AG04450 (cell line): ENCODE data around the gene AGXT. TPM values are rescaled to one million over a fixed set of nuclear protein-coding genes. Genes with fewer than 3 reads are reported as not detected.

Experiments used
- CTCF ChIA-PET: fragments of 300-600, 350-600 bp; formaldehyde crosslinking; extraction: SDS; loops from one replicate; lab custom pipeline; 2022; ENCODE audit warnings: antibody characterized with exemption, inconsistent platforms; lab: Charles Lee
- POLR2A ChIA-PET: fragments of 350-600 bp; formaldehyde crosslinking; extraction: SDS; loops from one replicate; lab custom pipeline; 2021; ENCODE audit warnings: antibody characterized with exemption, inconsistent platforms; lab: Yijun Ruan, JAX
- DNase-seq: peaks from one replicate; pipeline ENCODE4 v3.0.0-alpha.2; 2011; ENCODE audit warnings: low read depth, low spot score
- H3K27ac ChIP-seq: one replicate; pipeline ENCODE4 v1.5.1; 2012; ENCODE audit warnings: low read depth, low read length, control low read depth
- H3K27me3 ChIP-seq: one replicate; pipeline ENCODE4 v1.6.0; 2012; ENCODE audit warnings: low read length; ENCODE audit not compliant: control insufficient read depth, insufficient read depth
- H3K4me3 ChIP-seq: 2 replicates; pipeline ENCODE4 v1.5.1; 2011; ENCODE audit warnings: mild to moderate bottlenecking, low read depth, low read length, control low read depth
- H3K9me3 ChIP-seq: 2 replicates; pipeline ENCODE4 v1.5.1; 2012; ENCODE audit warnings: low read length; ENCODE audit not compliant: control insufficient read depth, insufficient read depth
- polyA plus RNA-seq: library from polyadenylated mRNA; depleted of rRNA; stranded (reverse); fragments of >200 nt; gene quantifications from 2 replicates; pipeline ENCODE4 v1.2.3, GENCODE V29; 2011
- TF ChIP-seq, protein P1 (sequence below): IDR thresholded peaks from 2 replicates; pipeline ENCODE4 v1.5.1; 2011; ENCODE audit warnings: low read depth, low read length, control low read depth, inconsistent platforms

The AGXT gene
- polyA plus RNA-seq, 1 experiment: not detected

DNA sequence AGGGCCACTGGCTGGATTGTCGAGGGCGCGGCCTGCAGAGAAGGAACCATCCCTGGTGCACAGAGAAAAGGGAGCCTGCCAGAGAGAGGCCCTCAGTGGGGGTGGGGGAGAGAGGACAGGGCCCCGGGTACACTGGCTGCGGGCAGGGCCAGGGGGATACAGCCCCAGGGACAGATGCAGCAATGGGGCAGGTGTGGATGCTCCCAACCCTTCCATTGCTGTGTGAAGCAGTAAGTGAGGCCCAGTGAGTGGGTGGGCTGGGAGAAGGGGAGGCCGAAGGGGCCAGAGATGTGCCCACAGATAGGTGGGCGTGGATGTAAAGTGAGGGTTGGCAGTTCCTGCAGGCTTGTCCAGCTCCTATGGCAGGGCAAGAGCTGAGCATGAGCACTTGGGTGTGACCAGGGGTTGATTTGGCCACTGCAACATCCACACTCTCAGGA lies 7.4 kb downstream of the AGXT start:
- ChIA-PET CTCF (no interaction called here), POLR2A (no interaction called here)
- peaks cover 8% of the 10 kb centered on the region for H3K27me3 ChIP-seq
- no peaks in the 10 kb centered on the region; the same call in 1 of the 2 replicates for H3K9me3 ChIP-seq
- H3K27ac ChIP-seq: no peak overlapping the region
- H3K4me3 ChIP-seq: no peak overlapping the region
- TF ChIP-seq, protein P1, sequence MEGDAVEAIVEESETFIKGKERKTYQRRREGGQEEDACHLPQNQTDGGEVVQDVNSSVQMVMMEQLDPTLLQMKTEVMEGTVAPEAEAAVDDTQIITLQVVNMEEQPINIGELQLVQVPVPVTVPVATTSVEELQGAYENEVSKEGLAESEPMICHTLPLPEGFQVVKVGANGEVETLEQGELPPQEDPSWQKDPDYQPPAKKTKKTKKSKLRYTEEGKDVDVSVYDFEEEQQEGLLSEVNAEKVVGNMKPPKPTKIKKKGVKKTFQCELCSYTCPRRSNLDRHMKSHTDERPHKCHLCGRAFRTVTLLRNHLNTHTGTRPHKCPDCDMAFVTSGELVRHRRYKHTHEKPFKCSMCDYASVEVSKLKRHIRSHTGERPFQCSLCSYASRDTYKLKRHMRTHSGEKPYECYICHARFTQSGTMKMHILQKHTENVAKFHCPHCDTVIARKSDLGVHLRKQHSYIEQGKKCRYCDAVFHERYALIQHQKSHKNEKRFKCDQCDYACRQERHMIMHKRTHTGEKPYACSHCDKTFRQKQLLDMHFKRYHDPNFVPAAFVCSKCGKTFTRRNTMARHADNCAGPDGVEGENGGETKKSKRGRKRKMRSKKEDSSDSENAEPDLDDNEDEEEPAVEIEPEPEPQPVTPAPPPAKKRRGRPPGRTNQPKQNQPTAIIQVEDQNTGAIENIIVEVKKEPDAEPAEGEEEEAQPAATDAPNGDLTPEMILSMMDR: no peak
- DNase-seq: no peak

DNA sequence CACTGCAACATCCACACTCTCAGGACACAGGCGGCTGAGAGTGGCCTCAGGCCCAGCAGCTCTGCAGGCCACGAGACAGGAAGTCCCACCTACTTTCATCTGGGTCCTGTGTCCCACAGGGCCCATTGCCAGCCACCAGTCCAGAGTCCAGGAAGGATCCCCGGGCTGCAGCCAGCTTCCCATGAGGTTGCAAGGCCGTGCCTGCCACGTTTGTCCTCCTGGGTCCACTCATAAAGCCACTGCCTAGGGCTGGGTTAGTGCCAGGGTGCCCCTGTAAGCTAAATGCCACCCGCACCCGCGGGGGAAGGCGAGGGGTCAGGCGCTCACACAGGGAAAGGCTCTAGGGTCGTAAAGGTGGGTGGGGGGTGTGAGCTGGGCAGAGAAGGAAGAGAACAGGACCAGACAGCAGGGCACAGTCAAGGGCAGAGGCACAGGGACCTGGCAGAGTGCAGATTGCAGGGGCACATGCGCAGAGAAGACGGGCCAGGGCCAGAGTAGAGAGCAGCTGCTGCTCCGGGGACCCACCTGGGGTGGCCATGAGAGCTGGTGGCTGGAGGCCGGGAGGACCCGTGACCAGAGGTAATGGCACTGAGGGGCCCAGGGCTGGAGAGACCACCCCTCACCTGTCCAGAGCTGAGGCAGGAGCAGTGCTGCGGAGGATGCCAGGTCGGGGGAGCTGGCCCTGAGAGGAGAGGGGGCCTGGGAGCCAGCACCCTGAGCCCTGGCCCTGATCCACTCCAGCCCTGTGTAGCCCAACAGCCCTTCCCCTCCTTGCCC lies 8.0 kb downstream of the AGXT start:
- ChIA-PET CTCF (no interaction called here), POLR2A (no interaction called here)
- TF ChIP-seq, protein P1: no peak
- DNase-seq: no peak
- no peaks in the 10 kb centered on the region; the same call in 1 of the 2 replicates for H3K9me3 ChIP-seq
- H3K4me3 ChIP-seq: no peak overlapping the region
- H3K27me3 ChIP-seq: peaks cover 7% of the 10 kb centered on the region
- no peak overlapping the region for H3K27ac ChIP-seq

DNA sequence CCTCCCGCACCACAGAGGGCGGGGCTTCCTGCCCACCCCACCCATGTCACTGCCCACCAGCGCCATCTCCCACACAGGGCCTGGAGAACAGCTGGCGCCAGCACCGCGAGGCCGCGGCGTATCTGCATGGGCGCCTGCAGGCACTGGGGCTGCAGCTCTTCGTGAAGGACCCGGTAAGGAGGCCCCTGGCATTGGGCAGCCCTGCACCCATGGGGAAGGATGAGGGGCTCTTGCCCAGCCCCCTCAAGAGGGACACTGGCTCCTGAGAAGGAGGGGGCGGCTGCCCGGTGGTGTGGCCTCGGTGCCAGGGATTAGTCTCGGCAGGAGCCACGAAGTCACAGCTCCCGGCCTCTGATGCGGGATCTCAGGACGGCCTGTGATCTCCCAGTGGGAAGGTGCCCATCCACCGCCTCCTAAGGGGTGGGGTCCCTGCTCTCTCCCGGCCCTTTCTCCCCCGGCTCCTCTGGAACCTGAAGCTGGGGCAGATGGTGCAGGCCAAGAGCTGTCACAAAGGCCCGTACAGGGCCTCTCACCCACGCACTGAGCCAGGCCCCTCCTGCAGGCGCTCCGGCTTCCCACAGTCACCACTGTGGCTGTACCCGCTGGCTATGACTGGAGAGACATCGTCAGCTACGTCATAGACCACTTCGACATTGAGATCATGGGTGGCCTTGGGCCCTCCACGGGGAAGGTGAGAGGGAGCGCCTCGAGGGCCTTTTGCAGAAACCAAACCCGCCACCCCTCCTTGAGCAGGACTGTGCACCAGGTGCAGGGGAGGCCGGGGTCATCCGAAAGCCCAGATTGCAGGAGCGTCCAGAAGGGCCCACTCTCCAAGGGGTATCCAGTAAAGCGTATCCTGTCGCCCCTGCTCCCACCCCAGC lies 9.1 kb downstream of the AGXT start:
- H3K27ac ChIP-seq: no peak overlapping the region
- DNase-seq: no peak
- no peak overlapping the region for H3K4me3 ChIP-seq
- POLR2A ChIA-PET: no interaction called here
- H3K9me3 ChIP-seq: no peaks in the 10 kb centered on the region; the same call in 1 of the 2 replicates
- peaks cover 10% of the 10 kb centered on the region for H3K27me3 ChIP-seq
- CTCF ChIA-PET: no interaction called here
- TF ChIP-seq, protein P1: no peak

DNA sequence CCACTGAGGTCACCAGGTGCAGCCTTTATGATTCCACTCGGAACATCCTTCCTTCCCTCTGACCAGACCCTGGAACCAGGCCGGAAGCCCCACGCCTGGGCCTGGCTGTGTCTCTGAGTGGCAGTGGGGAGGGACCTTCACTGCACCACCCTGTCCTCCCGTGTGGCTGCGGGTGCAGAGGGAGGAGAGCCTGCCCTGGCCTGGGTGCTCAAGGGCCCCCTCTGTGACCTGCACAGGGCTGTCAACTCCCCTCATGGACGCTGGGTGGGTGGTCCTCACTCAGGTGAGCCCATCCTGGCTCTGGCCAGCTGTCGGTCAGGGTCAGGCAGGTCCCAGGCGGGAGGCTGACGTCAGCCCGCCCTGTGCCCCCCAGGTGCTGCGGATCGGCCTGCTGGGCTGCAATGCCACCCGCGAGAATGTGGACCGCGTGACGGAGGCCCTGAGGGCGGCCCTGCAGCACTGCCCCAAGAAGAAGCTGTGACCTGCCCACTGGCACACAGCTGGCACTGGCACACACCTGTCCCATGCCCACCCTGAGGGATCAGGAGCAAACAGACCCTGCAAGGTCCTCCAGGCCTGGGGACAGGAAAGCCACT lies 9.8 kb downstream of the AGXT start:
- TF ChIP-seq, protein P1: no peak
- POLR2A ChIA-PET: no interaction called here
- no peaks in the 10 kb centered on the region; the same call in 1 of the 2 replicates for H3K9me3 ChIP-seq
- CTCF ChIA-PET: no interaction called here
- no peak for DNase-seq
- H3K27me3 ChIP-seq: peaks cover 12% of the 10 kb centered on the region
- no peak overlapping the region for H3K4me3 ChIP-seq
- no peak overlapping the region for H3K27ac ChIP-seq
